ENCODE measurements around the gene COL4A2. TPM values are rescaled to one million over a fixed set of nuclear protein-coding genes. Genes with fewer than 3 reads are reported as not detected.

COL4A2 gene
- total RNA-seq, 2 experiments from 2014 or later: not detected

DNA sequence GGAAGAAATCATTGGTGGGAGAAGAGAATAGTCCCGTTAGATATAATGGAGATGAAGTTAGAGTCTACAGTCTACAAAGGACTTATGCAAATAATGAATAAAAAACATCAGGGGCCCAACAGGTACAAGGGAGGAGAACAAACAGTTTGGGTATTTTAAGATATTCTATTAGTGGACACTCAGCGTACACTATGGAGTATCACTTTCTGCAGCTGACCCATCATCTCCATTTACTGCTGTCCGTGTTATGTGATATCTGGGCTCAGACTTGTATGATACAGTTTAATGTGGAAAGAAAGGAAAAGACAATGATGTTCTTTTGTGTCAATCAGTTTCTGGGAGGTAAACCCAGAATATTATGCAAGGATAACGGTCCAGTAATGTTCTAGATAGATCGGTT lies 128.2 kb downstream of the COL4A2 start:
- no peak for ATAC-seq
- CTCF ChIA-PET: no interaction called here
- Mint-ChIP-seq H3K27me3 (peaks cover 20% of the 10 kb centered on the region), H3K4me1 (no peaks in the 10 kb centered on the region), H3K4me3 (no peak overlapping the region), H3K9me3 (ENCODE audit: low read depth) (no peaks in the 10 kb centered on the region), H3K27ac (no peak overlapping the region), H3K36me3 (no peaks in the 10 kb centered on the region)
- no peak for DNase-seq

DNA sequence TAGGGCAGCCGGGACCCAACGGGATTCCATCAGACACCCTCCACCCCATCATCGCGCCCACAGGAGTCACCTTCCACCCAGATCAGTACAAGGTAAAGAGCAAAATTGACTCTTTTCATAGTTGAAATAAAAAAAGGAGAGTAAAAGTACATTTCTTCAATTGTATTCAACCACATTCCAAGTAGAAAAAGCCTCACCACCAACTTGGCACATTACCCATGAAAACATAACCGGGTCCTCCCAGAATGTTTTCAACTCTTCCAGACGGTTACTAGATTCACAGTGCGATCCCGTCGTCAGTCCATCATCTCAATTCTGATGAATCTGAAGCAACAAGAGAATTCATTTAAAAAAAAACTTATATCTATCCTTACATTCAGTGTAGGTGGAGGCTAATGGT lies 129.2 kb downstream of the COL4A2 start:
- Mint-ChIP-seq H3K9me3 (ENCODE audit: low read depth) (no peaks in the 10 kb centered on the region), H3K4me3 (no peak overlapping the region), H3K27ac (no peak overlapping the region), H3K4me1 (no peaks in the 10 kb centered on the region), H3K36me3 (no peaks in the 10 kb centered on the region), H3K27me3 (peaks cover 20% of the 10 kb centered on the region)
- CTCF ChIA-PET: no interaction called here
- DNase-seq (no peak), ATAC-seq (no peak)

GRCh38 chr13:110436786-110437370 lies 129.8 kb downstream of the COL4A2 start:
- CTCF ChIA-PET: no interaction called here
- DNase-seq (no peak), ATAC-seq (no peak)
- Mint-ChIP-seq H3K27ac (no peak overlapping the region), H3K27me3 (peaks cover 17% of the 10 kb centered on the region), H3K9me3 (ENCODE audit: low read depth) (no peaks in the 10 kb centered on the region), H3K4me3 (no peak overlapping the region), H3K36me3 (no peaks in the 10 kb centered on the region), H3K4me1 (no peaks in the 10 kb centered on the region)

- peaks cover 17% of the 10 kb centered on the region for H3K27me3 Mint-ChIP-seq
- CTCF ChIA-PET: no interaction called here
- DNase-seq (no peak), ATAC-seq (no peak)
- H3K4me1 Mint-ChIP-seq: no peaks in the 10 kb centered on the region
- no peaks in the 10 kb centered on the region for H3K9me3 Mint-ChIP-seq (ENCODE audit: low read depth)
- H3K27ac Mint-ChIP-seq: no peak overlapping the region
- no peak overlapping the region for H3K4me3 Mint-ChIP-seq
- H3K36me3 Mint-ChIP-seq: no peaks in the 10 kb centered on the region
Observed at GRCh38 chr13:110438211-110438610, 131.1 kb downstream of the COL4A2 start.

DNA sequence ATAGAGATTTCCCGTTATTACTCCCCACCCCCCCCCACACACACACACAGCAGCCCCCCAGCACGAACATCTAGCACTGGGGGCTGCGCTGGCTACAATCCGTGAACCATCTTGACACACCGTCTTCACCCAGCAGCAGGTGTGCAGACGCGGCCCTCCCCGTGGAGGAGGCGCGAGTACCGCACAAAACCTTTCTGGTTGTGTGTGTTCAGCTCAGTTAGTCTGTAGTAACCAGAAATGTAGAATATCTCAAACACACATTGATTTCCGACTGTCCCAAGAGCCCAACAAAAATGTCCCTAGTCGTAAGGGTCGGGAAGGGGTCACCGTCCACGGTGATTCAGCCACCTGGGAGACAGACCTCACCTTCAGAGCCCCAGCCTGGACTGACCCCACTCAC lies 131.7 kb downstream of the COL4A2 start:
- CTCF ChIA-PET: no interaction called here
- Mint-ChIP-seq H3K27me3 (peaks cover 21% of the 10 kb centered on the region), H3K9me3 (ENCODE audit: low read depth) (no peaks in the 10 kb centered on the region), H3K27ac (no peak overlapping the region), H3K4me3 (no peak overlapping the region), H3K36me3 (no peaks in the 10 kb centered on the region), H3K4me1 (no peaks in the 10 kb centered on the region)
- ATAC-seq (no peak), DNase-seq (no peak)

GRCh38 chr13:110440946-110441731 lies 134.1 kb downstream of the COL4A2 start:
- H3K36me3 Mint-ChIP-seq: no peaks in the 10 kb centered on the region
- DNase-seq: no peak
- peaks cover 34% of the 10 kb centered on the region for H3K27me3 Mint-ChIP-seq
- CTCF ChIA-PET: no interaction called here
- H3K9me3 Mint-ChIP-seq (ENCODE audit: low read depth): no peaks in the 10 kb centered on the region
- no peak overlapping the region for H3K27ac Mint-ChIP-seq
- ATAC-seq: no peak
- H3K4me1 Mint-ChIP-seq: peaks cover 7% of the 10 kb centered on the region
- H3K4me3 Mint-ChIP-seq: no peak overlapping the region

- Mint-ChIP-seq H3K27me3 (peaks cover 46% of the 10 kb centered on the region), H3K36me3 (no peaks in the 10 kb centered on the region), H3K4me1 (peaks cover 7% of the 10 kb centered on the region), H3K9me3 (ENCODE audit: low read depth) (no peaks in the 10 kb centered on the region), H3K4me3 (no peak overlapping the region), H3K27ac (no peak overlapping the region)
- no peak for DNase-seq
- no peak for ATAC-seq
- CTCF ChIA-PET: no interaction called here
Observed at GRCh38 chr13:110442930-110443621, 136.0 kb downstream of the COL4A2 start.

GRCh38 chr13:110443622-110444225 lies 136.6 kb downstream of the COL4A2 start:
- ATAC-seq (no peak), DNase-seq (no peak)
- no peaks in the 10 kb centered on the region for H3K9me3 Mint-ChIP-seq (ENCODE audit: low read depth)
- CTCF ChIA-PET: interaction anchor here (1.3 to 1.5 kb wide), 2 partner anchors 12 to 222 kb away, joined by 4 to 5 read pairs; no protein-coding TSS in a partner anchor
- peaks cover 46% of the 10 kb centered on the region for H3K27me3 Mint-ChIP-seq
- H3K36me3 Mint-ChIP-seq: no peaks in the 10 kb centered on the region
- no peak overlapping the region for H3K27ac Mint-ChIP-seq
- H3K4me3 Mint-ChIP-seq: no peak overlapping the region
- H3K4me1 Mint-ChIP-seq: peaks cover 7% of the 10 kb centered on the region

DNA sequence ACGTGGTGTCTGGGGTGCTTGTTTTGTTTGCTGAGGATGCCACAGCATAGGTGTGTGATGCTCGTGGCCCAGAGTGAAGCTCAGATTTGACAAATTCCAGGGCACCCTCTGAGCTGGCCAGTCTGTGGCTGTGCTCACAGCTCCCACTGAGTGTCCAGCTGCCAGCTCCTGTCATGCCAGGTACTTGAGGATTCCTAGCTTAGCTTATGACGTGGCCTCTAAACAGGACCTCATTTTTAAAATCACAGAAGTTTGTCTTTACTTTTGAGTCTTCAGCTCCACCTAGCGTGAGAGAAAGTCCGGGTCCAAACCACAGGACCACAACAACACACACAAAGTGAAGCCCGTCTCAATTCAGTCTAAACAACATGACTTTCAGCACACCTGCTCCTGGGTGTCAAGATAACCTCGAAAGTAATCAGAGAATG lies 137.2 kb downstream of the COL4A2 start:
- H3K27ac Mint-ChIP-seq: no peak overlapping the region
- no peak for DNase-seq
- no peak for ATAC-seq
- H3K4me1 Mint-ChIP-seq: peaks cover 7% of the 10 kb centered on the region
- peaks cover 46% of the 10 kb centered on the region for H3K27me3 Mint-ChIP-seq
- no peaks in the 10 kb centered on the region for H3K9me3 Mint-ChIP-seq (ENCODE audit: low read depth)
- no peak overlapping the region for H3K4me3 Mint-ChIP-seq
- H3K36me3 Mint-ChIP-seq: no peaks in the 10 kb centered on the region
- CTCF ChIA-PET: interaction anchor here (1.3 to 1.5 kb wide), 2 partner anchors 11 to 223 kb away, joined by 4 to 5 read pairs; no protein-coding TSS in a partner anchor

- H3K36me3 Mint-ChIP-seq: no peaks in the 10 kb centered on the region
- peaks cover 7% of the 10 kb centered on the region for H3K4me1 Mint-ChIP-seq
- DNase-seq (no peak), ATAC-seq (no peak)
- no peak overlapping the region for H3K4me3 Mint-ChIP-seq
- peaks cover 46% of the 10 kb centered on the region for H3K27me3 Mint-ChIP-seq
- no peaks in the 10 kb centered on the region for H3K9me3 Mint-ChIP-seq (ENCODE audit: low read depth)
- H3K27ac Mint-ChIP-seq: no peak overlapping the region
- CTCF ChIA-PET: interaction anchor here (1.3 to 1.5 kb wide), 2 partner anchors 10 to 224 kb away, joined by 4 to 5 read pairs; no protein-coding TSS in a partner anchor
Observed at GRCh38 chr13:110445183-110445582, 138.1 kb downstream of the COL4A2 start.

GRCh38 chr13:110445722-110446574 lies 138.9 kb downstream of the COL4A2 start:
- Mint-ChIP-seq H3K27ac (no peak overlapping the region), H3K9me3 (ENCODE audit: low read depth) (no peaks in the 10 kb centered on the region), H3K27me3 (peaks cover 49% of the 10 kb centered on the region), H3K4me1 (peaks cover 7% of the 10 kb centered on the region), H3K4me3 (no peak overlapping the region), H3K36me3 (no peaks in the 10 kb centered on the region)
- DNase-seq (no peak), ATAC-seq (no peak)
- CTCF ChIA-PET: no interaction called here

- DNase-seq (no peak), ATAC-seq (no peak)
- Mint-ChIP-seq H3K27me3 (peaks cover 50% of the 10 kb centered on the region), H3K4me3 (no peak overlapping the region), H3K9me3 (ENCODE audit: low read depth) (no peaks in the 10 kb centered on the region), H3K36me3 (no peaks in the 10 kb centered on the region), H3K4me1 (peaks cover 7% of the 10 kb centered on the region), H3K27ac (no peak overlapping the region)
- CTCF ChIA-PET: no interaction called here
Observed at GRCh38 chr13:110446575-110446890, 139.4 kb downstream of the COL4A2 start.

GRCh38 chr13:110447058-110447511 lies 140.0 kb downstream of the COL4A2 start:
- H3K4me1 Mint-ChIP-seq: peaks cover 7% of the 10 kb centered on the region
- no peak overlapping the region for H3K4me3 Mint-ChIP-seq
- CTCF ChIA-PET: no interaction called here
- H3K9me3 Mint-ChIP-seq (ENCODE audit: low read depth): no peaks in the 10 kb centered on the region
- ATAC-seq (no peak), DNase-seq (no peak)
- H3K27me3 Mint-ChIP-seq: peaks cover 54% of the 10 kb centered on the region
- H3K36me3 Mint-ChIP-seq: no peaks in the 10 kb centered on the region
- H3K27ac Mint-ChIP-seq: no peak overlapping the region

All from activated CD8-positive, alpha-beta memory T cell treated with anti-CD3 and anti-CD28 coated beads, Interleukin-2, amount 10 ng/mL, durations not matched to agents 7 days and 5 days (primary cell).